Measurements from ENCODE around the gene DGKI.

DNA sequence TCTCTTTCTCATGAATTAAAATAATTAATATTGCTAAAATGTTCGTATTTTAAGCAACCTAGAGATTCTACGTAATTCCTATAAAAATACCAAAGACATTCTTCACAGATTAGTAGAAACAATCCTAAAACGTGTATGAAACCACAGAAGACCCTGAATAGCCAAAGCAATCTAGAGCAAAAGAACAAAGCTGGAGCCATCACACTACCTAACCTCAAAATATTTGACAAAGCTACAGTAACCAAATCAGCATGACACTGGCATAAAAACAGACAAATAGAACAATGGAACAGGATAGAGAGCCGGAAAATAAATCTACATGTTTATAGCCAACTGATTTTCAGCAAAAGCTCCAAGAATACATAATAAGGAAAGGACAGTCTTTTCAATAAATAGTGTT lies 397.8 kb downstream of the DGKI start:
- TF ChIP-seq, protein P1, sequence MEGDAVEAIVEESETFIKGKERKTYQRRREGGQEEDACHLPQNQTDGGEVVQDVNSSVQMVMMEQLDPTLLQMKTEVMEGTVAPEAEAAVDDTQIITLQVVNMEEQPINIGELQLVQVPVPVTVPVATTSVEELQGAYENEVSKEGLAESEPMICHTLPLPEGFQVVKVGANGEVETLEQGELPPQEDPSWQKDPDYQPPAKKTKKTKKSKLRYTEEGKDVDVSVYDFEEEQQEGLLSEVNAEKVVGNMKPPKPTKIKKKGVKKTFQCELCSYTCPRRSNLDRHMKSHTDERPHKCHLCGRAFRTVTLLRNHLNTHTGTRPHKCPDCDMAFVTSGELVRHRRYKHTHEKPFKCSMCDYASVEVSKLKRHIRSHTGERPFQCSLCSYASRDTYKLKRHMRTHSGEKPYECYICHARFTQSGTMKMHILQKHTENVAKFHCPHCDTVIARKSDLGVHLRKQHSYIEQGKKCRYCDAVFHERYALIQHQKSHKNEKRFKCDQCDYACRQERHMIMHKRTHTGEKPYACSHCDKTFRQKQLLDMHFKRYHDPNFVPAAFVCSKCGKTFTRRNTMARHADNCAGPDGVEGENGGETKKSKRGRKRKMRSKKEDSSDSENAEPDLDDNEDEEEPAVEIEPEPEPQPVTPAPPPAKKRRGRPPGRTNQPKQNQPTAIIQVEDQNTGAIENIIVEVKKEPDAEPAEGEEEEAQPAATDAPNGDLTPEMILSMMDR (IDR thresholded peaks at IDR 0.05): no peak
- no peak for TF ChIP-seq POLR2A (IDR thresholded peaks at IDR 0.05)

Data from thyroid gland (tissue), 4 donors.